HG03565 (cell line): ENCODE measurements around the gene MAPK6.
A peak's percentile ranks its signal among the peaks of the same experiment; 100 is the strongest.

Experiments used
- ATAC-seq: cut with Tn5 transposase; IDR thresholded peaks from one replicate; pipeline ENCODE4 v1.9.1; 2021; ENCODE audit warnings: mild to moderate bottlenecking, moderate library complexity; ENCODE audit not compliant: unreplicated experiment

MAPK6 gene

DNA sequence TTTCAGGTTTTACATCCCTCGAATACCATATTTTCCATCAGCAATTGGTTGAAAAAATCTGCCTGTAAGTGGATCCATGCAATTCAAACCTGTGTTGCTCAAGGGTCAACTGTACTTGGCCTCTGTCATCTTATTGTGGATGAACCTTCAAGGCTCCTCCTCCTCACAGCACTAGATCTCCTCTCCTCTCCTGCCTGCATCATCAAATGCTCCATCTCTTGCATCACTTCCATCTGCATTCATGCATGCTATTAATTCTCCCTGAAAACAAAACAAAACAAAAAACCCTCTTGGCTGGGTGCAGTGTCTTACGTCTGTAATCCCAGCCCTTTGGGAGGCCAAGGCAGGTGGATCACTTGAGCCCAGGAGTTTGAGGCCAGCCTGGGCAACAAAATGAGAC is 83.4 kb downstream of the MAPK6 start:
- ATAC-seq: peak; percentile 3

DNA sequence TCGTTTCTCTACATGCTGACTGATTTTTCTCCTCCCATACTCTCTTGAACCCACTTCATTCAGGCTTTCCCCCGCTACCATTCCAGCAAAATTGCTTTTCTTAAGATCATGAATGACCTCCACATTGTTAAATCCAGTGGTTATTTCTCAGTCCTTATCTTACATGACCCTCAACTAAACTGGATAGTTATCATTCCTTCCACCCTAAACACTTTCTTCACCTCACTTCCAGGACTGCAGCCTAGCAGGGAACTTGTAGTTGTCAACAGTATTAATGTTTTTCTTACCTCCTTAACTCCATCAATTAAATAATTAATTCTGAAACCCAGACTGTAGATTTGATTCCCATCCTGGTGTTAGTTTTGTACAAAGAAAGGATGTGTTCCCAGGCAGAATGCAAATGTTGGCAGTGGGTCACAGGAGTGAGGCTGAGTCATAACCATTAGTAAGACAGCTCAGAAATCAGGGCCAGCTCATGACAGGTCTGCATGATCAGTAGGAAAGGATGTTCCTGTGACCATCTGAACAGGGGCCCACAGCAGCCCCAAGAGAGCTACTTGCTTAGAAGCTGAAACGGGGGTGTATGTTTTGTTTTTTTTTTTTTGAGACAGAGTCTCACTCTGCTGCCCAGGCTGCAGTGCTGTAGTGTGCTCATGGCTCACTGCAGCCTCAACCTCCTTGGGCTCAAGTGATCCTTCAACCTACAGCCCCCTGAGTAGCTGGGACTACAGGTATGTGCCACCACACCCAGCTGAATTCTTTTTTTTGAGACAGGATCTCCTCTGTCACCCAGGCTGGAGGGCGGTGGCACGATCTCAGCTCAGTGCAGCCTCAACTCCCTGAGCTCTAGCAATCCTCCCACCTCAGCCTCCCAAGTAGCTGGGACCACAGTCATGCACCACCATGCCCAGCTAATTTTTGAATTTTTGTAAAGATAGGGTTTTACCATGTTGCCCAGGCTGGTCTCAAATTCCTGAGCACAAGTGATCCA is 84.5 kb downstream of the MAPK6 start:
- peak; percentile 70 for ATAC-seq

DNA sequence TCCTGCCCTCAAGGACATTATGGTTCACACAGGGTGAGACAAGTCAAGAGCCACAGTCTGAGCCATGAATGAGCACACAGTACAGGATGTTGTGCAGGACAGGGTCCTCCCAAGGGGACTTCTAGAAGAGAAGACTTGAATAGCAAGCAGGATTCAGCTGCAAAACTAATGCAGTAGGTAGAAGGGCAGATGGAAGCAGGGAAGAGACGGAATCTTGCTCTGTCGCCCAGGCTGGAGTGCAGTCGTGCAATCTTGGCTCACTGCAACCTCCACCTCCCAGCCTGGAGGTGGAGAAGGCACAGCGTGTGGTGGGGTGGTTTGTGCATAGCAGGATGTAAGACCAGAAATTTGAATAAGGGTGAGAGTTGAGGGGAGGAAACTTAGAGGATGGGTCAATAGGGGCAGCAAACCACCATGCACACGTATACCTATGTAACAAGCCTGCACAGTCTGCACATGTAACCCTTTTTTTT is 85.5 kb downstream of the MAPK6 start:
- ATAC-seq: peak; percentile 29

DNA sequence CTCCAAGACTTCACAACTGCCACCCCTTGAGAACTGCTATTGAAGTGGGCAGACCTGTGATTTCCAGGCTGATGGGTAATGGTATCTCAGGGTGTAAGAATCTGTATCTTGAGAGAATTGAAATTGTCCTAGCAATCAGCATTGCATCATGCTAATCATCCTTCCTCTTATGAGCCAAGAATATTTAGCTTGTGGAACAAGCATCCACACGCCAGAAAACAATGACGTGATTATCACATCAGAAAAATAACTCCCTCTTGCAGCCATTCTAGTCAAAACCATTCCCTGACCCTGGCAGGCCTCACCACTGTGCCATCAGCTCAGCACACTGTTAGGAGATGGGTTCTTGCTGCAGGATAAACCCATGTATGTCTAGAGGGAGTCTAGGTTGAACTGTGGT is 86.8 kb downstream of the MAPK6 start:
- no peak for ATAC-seq

DNA sequence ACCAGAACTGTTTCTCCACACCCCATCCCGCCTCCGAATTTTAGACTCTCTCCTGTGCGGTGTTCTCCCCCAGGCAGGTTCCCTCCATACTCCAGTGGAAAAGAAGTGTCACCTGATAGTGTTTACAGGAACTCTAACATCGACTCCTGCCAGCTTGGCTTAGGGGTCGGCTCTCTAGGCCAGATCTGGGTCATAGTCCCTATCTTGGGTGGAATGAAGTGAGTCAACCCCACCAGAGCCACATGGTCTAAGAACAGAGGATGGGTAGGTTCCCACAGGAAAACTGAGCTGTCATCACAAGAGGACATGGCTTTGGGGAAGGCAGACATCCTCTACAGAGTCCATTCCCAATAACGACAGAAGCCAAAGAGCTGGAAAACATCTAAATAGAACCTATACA is 87.6 kb downstream of the MAPK6 start:
- ATAC-seq: no peak

DNA sequence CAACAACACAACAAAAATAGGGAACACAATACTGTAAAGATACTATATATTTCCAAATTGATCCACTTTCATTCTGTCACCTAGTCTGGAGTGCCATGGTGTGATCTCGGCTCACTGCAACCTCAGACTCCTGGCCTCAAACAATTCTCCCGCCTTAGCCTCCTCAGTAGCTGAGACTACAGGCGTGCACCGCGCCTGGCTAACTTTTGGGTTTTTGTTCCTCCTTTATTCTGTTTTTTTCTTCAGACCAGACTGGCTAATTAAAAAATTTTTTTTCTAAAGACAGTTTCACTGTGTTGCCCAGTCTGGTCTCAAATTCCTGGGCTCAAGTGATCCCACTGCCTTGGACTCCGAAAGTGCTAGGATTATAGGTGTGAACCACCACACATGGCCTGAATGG is 88.2 kb downstream of the MAPK6 start:
- ATAC-seq: no peak

DNA sequence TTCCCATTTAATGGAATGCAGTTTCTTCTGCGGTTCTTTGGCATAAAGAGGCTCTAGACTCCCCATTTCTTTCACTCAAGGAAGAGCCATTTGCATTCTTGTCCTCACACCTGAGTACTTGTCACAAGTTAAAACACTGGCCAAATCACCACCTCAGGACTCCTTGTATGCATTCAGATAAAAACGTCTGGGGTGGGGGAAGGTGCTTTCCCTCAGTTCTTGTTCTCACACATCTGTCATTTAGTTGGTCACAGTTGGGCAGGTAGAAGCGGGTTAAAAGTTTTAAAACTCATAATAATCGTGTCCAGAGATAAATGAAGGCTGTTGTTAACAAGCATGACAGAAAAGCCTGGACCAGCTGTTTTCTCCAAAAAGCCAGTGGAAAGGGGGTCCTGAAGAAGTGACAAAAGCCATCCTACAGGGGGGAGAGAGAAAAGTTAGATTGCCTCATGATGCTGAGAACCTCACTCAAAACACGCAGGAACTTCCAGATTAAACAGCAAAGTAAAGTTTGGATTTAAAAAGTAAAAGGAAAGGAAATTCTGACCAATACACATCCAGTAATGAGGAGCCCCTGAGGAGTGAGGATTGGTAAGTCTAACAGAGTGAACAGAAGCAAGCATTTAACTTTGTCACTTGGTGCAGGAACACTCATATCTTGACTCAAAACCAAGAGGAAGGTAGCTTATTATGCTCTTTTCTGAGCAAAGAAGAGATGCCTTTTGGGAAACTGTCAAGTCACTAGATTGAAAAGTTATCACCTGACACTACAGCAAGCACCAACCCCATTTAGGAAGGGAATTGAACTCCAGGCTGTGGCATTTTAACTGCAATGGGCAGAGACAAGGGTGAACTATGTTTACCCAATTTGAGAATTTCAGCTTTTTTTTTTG is 90.8 kb downstream of the MAPK6 start:
- peak; percentile 46 for ATAC-seq

DNA sequence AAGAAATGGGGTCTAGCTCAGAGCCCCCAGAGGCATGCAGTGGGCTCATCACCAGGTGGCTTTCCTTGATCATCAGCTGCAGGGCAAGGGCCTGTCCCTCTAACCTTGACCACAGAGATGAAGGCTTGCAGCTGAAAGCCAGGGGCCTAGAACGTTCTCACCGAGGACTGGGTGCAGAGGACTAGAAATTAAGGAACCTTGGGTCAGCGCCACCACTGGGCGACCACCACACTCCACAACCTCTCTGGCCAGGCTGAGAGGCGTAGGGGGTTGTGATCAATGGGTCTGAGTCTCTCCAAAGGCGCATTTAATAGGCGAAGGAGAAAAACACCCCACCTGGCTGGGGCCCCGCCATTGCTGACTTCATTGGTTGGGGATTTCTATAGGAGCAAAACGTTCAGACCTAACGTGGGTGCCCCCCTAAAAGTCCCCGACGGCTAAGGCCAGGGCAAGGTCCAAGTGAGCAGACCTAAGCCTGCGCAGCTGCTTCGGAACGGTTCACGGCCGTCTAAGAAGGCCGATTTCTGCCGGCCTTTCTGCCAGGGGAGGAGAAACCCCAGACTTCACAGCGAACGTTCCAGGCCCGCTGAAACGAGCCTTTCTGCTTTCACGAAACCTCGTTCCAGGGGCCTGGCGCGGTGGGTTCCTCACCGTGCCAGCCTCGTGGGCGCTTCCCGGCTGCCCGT is 92.6 kb downstream of the MAPK6 start:
- no peak for ATAC-seq

DNA sequence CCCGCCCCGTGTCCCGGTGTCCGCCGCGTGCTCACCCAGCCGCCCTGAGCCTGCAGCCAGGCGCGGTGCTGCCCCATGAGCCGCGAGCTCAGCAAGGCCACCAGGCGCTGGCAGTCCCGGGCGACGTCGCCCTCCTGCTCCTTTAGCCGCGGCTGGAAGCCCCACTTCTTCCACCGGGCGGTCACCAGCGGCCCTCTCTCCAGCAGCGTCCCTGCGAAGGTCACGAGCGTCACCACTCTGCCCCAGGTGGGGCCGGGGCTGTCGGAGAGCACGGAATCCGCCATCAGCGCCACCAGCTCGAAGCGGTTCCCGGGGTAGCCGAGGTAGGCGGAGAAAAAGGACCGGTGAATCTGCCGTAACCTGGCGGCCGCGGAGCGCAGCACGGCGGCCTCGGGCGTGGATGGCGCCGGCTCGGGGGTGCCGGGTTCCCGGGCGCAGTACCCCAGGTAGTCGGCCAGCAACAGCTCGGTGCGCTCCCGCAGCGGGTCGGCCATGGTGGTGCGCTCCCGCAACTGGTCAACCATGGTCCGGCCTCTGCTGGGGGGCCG is 93.3 kb downstream of the MAPK6 start:
- ATAC-seq: no peak

DNA sequence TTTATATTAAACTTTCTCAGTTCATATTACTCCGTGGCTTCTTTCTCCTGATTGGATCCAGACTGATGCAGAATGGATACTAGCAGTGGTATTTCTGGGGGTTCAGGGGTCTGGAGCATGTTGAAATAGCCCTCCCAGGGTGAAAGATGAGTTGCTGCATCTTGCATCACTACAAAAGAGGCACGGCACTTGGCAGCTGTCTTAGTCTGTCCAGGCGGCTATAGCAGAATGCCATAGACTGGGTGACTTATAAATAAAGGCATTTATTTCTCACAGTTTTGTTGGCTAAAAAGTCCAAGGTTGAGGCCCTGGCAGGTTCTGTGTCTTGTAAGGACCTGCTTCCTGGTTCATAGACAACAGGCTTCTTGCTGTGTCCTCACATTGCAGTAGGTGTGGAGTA is 94.2 kb downstream of the MAPK6 start:
- ATAC-seq: no peak

DNA sequence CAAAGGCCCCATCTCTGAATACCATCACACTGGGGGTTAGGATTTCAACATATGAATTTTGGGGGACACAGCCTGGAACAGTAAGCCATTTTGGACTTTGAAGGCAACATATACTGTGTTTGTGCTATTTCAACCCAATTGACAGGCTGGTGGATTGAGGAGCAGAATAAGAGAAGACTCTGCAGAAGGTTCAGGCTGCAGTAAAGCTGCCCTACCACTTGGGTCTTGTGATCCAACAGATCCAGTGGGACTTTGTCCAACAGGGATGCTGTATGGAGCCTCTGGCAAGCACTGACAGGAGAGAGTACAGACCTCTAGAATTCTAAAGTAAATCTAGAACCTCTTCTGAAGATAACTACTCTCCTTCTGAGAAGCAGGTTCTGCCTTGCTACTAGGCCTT is 94.7 kb downstream of the MAPK6 start:
- ATAC-seq: no peak

DNA sequence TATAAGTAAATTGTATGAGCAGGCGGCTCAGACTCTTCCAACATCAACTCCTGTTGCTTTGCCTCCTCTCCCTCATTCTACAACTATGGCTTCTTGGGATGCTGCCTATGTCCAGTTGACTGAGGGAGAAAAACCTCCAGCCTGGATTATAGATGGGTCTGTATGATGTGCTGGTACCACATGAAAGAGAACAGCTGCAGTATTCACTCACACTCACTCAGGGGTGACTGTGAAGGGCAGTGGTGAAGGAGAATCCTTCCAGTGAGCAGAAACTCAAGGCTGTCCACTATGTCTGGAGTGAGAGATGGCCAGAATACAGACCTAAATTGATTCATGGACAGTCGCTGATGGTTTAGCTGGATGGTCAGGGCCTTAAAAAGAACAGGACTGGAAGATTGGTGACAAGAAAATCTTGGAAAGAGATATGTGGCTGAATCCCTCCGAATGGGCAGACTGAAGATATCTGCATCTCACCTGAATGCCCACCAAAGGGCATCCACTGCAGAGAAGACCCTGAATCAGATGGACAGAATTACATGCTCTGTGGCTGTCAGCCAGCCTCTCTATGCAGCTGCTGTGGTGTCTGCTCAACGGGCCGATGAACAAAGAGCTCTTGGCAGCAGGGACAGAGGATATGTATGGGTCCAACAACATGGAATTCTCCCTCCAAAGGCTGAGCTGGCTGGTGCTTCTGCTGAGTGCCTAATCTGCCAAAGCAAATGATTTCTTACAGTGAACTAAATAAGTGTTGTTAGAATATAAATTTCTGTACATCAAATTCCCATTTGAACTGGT is 95.4 kb downstream of the MAPK6 start:
- ATAC-seq: no peak

DNA sequence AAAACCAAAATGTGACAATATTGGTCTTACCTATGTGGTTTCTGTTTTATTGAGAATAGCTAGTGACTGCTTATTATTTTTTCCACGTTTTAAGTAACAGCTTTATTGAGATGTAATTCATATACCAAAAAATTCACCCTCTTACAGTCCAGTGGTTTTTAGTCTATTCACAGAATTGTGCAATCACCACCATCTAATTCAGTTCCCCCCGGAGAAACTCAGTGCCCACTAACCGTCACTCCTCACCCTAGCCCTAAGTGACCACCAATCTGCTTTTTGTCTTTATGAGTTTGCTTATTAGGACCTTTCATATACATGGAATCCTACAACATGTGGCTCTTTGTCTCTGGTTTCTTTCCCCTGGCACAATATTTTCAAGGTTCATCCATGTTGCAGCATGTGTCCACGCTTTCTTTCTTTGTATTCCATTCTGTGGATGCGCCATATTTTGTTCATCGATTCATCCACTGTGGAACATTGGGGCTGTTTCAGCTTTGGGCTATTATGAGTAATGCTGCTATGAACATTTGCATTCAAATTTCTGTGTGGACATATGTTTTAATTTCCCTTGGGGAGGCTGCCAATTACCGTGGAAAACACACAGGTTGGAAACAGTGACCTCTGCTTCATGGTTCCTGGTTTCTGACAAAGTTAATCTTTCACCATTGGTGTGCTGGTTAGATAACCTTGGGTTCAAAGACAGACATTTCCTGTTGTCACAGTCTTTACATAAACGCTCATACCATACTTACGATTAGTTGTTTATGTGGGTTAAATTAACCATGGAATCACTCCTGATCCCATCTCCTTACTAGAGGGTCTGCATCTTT is 96.8 kb downstream of the MAPK6 start:
- no peak for ATAC-seq
